T-helper 1 cell (primary cell): ENCODE results near the gene AP2A1.

Experiments
- DNase-seq, 5 donors: peaks; one replicate each; pipeline ENCODE4 v3.0.0-alpha.2; 2012 to 2020

The AP2A1 gene

DNA sequence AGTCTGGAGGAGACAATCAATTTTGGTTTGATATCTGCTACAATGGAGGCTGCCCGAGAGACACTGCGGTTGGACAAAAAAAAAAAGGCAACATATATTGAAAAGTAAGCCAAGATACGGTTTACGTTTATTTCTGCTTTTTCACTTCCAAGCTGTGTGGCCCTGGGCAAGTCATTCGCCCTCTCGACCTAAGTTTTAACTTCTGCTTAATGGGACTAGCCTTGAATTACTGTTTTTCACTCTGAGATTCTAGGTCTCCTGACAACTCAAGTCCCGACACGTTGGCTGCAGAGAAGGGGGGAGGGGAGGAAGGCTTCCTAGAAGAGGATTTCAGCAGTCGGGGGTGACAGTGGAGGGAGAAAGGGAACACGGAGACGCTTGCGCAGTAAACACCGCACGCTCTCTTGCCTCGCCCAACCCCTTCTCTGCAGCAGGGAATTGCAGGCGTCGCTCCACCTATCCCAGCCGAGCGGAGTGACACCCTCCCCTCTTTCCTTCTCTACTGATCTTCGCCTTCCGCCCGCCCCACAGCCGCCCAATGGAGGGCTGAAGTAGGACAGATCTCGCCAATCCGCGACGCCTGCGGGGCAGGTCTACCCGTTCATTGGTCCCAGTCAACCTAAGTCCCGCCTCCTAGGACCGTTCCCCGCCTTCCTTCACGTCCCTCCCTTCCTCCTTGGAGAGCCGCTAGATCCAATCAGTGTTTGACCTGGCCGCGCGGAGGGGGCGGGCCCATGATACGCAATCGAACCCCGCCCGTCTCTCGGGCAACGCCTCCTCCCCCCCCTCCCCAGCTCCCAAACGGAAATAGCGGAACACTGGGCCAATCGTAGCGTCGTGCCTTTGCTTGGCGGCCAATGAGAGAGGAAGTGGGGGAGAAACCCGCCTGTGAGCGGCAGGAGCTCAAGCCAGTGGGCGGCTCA, 533 bp upstream of the AP2A1 start:
- peak; percentile 98 to 100 (median 99) for DNase-seq

DNA sequence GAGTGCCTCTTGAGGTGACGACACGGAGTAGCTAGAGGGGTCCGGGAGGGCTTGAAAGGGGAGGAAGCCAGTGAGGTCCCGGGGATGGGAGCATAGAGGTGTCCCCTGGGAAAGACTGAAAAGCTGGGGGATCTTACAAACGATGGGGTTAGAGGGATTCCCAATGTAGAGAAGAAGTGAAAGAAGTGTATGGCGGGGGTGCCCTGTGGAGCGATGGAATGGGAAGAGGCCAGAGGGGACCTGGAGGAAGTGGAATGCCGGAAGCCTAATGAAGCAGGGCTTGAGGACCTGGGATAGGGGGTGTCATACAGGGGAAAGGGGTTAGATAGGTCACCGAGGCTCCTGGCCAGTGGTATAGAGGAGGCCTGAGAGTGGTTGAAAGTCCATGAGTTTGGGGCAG, 580 bp downstream of the AP2A1 start:
- no peak for DNase-seq

DNA sequence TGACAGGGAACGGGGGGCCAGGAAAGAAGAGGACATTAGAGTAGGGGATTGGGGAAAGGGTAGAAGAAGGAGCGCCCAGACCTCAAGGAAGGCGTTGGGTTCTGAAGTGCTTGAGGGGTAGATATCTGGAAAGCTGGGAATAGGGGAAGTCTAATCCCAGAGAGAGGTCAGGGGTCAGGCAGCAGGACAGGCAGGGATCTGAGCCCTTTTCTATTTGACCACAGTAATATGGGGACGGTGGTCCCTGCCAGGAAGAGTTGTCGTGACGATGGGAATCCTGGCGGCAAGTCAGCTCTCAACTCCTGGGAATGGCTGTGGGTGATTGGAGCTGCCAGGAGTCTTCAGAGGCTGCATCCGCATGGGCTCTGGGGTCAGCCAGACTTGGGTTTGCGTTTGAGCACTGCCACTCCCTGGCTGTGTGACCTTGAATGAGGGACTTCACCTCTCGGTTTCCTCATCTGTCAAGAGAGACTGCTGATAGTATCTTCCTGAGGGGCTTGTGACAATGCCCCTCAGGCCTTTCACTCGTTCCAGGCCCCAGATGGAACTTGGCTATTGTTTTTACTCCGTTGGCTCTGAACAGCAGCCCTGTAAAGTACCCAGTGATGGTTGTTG, 1.3 kb downstream of the AP2A1 start:
- DNase-seq = no peak

DNA sequence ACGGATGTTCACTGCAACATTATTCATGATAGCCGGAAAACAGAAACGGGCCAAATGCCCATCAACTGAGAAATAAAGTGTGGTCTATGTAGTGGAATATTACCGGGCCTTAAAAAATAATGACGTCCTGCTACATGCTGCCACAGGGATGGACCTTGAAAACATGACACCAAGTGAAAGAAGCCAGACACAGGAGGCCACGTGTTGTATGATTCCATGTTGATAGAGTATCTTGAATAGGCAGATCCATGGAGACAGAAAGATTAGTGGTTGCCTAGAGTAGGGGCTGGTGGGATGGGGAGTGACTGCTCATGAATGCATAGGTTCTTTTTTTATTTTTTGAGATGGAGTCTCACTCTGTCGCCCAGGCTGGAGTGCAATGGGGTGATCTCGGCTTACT, 3.7 kb downstream of the AP2A1 start:
- DNase-seq = no peak

DNA sequence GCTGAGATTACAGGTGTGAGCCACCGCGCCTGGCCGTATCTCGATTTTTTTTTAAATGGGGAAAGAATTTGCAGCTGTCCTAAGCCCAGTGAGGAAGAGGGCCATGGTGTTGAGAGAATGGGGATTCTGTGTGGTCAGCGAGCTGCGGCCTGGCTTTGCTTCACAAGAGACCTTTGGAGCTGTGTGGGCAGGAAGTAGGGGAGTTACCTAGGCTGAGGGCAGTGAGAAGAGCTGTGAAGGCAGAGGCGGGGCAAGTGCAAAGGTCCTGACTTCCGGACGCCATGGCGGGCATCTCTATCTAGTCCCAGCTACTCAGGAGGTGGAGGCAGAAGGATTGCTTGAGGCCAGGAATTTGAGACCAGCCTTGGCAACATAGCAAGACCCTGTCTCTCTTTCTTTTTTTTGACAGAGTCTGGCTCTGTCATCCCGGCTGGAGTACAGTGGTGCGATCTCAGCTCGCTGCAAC, 4.9 kb downstream of the AP2A1 start:
- no peak for DNase-seq

DNA sequence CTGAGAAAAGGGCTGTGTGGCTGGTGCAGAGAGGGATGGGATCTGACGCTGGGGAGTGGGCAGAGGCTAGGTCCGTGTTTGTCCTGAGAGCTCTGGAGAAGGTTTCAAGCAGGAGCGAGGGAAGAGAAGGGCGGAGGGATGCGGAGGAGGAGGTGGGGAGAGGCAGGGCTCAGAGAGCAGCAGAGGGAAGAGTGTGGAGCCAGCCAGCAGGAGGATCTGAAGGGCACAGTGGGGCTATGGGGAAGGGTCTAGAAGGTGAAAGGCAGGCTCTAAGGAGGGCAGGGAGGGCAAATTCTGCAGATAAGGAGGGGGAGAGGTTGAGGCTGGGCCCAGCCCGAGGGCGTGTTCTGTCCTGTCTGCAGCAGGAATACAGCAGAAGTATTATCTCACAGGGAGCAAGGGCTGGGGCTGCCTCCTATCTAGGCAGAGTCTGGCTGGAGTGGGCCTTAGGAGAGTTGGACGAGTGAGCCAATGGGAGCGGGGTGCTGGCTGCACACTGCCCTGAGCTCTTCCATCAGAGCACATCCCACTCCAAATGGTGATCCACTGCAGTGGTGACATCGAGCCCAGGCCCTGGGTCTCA, 6.1 kb downstream of the AP2A1 start:
- no peak for DNase-seq

DNA sequence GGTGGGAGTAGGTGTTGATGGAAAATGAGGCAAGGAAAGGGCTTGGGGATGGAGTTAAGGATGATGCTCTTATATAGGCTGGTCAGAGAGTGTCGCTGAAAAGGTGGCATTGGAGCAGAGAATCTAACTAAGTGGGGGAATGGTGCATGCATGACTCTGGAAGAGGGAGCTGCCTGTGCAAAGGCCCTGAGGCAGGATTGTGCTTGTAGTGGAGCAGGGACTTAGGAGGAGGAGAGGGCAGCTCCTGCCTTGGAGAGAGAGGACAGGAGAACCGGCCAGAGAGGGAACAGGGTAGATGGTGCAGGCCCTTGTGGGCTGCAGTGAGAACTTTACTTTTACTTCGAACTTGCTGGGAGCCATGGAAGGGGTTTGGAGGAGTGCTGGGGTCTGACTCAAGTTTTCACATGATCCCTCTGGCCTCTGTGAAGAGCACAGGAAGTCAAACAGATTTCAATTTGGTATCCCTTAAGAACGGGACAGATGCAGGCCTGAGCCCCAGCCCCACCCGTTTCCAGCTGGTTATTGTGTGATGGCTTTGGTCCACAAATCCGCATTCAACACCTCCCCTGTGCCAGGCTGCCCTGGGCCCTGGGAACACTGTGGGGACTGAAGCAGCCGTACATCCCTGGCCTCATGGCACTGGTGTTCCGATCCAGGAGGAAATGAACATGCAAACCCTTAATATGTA, 7.0 kb downstream of the AP2A1 start:
- DNase-seq = no peak

DNA sequence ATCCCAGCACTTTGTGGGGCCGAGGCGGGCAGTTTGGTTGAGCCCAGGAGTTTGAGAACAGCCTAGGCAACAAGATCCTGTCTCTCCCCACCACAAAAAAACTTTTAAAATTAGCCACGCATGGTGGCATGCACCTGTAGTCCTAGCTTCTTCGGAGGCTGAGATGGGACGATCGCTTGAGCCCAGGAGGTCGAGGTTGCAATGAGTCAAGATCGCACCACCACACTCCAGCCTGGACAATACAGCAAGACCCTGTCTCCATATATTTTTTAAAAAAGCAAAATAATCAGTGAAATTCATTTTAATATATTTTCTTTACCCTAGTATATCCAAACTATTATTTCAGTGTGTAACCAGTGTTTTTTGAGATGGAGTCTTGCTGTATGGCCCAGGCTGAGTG, 8.2 kb downstream of the AP2A1 start:
- no peak for DNase-seq

DNA sequence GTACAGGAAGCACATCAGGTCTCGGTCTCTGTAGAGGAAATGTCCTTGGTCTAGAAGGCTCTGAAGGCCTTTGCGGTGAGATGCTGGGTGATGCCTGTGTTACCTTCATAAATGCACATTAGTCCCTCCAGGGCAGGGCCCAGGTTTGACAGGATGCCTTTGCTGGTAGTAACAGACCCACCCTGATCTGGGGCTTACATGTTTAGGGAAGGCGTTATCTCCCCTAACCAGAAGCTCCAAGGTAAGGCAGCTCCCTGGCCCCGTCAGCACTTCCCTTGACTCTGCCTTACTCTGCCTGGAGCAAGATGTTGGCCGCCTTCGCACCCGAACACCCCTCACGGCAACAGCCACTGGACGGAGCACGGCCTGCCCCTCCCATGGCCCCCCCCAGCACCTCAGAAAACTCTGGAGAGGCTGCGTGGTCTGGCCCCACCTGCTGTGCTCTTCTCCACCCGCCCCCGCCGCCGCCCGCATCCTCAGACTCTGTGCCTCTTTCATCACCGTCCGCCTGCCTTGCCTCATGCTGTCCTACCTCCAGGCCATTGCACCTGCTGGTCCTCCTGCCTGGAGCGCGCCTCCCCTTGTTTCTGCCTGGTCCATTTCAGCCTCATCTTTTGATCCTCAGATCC, 9.1 kb downstream of the AP2A1 start:
- DNase-seq = no peak

DNA sequence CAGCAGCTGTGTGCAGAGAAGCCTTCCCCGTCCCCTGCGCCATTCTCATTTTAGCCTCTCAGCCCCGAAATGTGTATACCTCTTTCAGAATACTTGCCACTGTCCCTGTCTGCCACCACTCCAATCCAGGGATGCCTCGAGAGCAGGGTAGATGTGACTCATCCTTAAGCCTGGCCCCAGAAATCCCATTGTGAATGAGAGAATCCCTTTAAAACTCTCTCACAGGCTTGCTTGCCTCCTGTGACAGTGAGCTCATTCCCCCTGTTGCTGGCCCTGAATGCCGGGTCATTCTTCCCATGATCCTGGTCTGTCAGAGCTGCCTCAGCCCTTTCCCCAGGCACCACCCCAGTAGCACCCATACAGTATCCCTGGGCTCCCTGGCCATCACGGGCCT, 9.6 kb downstream of the AP2A1 start:
- no peak for DNase-seq

DNA sequence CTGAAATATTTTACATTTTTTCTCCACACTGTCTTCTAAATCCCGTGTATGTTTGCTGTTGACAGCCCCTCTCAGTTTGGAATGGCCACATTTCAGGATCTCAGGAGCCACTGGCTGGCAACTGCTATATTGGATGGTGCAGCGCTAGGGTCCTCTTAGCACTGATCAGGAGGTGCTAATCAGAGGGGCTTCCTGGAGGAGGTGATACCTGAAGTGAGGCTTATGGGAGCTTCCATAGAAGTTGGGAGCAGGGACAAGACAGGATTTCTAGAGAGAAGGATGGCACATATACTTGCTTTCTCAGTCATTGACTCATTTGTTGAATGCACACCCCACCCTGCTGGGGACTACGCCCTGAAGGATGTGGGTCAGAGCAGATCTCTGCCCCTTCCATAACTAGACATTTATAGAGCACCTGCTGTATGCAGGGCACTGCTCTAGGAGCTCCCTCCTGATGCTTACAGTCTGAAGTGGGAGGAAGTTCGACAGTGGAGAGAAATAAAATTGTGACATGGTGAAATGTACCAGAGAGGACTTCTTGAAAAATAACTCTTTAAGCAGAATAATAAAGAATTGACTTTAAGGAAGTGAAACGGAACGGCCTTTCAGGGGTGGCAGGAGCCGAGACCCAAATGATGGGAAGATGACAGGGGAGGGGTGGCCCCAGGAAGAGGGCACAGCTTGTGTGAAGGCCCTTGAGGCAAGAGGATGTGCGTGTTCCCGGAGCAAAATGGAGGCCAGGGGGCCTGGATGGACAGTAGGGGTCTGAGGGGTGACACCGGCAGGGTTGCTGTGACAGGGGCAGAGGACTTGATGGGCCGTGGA, 13.1 kb downstream of the AP2A1 start:
- DNase-seq = no peak

DNA sequence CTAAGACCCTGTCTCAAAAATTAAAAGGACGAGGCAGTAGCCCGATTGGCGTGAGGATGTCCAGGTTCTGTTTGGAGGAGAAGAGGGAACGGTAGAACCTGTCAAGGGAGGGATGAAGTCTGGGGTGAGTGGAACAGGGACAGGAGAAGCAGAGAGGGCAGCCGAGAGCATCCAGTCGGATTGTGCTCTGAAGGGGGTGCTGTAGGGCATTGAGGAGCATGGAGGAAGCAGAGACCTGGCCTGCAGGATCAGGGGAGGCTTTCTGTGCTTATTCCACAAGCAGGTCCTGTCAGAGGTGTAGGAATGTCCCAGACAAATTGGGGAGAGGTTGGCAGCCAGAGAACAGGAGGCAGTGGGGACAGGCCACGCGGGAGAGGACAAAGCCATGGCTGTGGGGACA, 14.1 kb downstream of the AP2A1 start:
- no peak for DNase-seq

DNA sequence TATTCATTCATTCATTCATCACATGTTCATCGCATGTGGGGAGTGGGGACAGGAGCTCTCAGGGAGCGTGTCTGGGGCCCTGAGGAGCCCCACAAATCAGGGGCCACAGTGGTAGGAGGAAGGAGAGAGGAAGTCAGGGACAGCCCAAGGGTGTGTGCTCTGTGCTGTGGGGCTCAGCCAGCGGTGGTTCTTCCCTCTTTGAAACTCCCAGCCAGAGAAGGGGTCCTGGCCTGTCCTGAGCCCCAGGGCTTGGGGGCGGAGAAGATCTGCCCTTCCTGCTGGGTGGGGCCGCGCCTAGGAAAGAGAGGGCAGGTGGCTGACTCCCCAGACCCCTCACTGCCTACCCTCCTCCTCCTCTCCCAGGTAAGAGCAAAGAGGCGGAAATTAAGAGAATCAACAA, 14.6 kb downstream of the AP2A1 start:
- no peak for DNase-seq

DNA sequence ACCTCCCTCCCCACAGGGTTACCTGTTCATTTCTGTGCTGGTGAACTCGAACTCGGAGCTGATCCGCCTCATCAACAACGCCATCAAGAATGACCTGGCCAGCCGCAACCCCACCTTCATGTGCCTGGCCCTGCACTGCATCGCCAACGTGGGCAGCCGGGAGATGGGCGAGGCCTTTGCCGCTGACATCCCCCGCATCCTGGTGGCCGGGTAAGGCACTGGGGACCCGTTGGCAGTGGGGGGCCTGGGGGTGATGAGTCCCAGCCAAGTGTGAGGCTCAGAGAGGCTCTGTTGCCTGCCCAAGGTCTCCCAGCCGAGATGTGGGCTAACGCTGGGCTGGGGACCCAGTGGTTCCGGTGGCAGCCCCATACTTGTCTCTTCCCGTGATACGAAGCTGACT, 15.7 kb downstream of the AP2A1 start:
- DNase-seq = no peak

DNA sequence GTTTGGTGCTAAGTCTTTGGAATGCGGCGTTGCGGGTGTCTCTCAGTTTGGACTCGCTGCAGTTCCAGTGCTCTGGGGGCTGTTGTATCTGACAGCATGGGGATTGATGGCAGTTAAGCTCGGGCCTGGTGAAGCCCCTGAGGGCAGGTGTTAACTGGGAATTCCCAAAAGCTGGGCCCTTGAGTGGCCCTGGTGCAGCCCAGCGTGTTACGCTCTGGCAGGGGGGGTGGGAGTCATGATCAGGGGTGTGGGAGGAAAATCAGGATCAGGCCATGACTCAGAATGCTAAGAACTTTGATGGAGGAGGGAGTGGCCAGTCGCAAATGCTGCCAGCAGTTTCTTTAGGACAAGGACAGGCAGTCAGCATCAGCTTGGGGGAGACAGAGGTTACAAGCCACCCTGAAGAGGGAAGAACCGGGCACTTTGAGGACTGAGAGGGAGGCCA, 19.6 kb downstream of the AP2A1 start:
- DNase-seq = no peak

DNA sequence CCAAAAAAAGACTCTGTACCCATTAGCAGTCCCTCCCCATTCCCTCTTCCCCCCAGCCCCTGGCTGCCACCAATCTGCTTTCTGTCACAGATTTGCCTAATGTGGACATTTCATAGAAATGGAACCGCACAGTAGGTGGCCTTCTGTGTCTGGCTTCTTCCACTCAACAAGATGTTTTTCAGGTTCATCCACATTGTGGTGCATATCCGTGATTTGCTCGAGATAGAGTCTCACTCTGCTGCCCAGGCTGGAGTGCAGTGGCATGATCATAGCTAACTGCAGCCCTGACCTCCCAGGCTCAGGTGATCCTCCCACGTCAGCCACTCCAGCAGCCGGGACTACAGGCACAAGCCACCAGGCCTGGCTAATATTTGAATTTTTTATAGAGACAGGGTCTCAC, 20.9 kb downstream of the AP2A1 start:
- no peak for DNase-seq

DNA sequence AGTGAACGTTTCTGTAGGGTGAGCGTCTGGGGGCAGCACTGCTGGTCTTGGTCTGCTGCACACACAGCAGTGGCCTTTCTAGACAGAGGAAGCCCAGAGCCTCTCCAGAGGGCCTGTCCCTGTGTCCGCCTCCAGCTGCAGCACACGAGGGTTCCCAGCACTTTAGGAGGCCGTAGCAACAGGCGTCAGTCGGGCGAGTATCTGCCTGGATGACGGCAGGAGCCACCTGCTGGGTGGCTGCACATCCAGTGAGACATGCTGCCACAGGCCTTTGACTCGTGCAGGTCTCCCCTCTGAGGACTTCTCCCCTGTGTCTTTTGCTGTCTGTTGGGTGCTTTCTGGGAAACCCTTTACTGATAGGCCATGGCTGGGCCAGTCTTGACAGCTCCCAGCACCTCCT, 22.1 kb downstream of the AP2A1 start:
- DNase-seq = no peak

DNA sequence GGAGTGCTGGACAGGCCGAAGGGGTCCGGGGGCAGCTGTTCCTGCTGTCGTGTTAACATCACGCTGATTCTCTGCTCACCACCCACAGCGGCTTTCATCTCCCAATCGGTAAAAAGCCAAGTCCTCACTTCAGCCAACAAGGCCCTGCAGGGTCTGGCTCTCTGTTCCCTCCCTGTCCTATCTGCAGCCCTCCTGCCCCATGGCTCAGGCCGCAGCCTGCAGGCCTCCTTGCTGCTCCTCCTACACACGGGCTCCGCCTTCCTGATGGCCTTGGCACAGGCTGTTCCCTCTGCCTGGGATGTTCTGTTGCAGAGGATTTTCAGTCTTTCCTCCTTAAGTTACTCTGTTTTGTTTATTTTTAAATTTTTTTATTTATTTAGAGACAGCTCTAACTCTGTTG, 24.1 kb downstream of the AP2A1 start:
- DNase-seq = no peak

DNA sequence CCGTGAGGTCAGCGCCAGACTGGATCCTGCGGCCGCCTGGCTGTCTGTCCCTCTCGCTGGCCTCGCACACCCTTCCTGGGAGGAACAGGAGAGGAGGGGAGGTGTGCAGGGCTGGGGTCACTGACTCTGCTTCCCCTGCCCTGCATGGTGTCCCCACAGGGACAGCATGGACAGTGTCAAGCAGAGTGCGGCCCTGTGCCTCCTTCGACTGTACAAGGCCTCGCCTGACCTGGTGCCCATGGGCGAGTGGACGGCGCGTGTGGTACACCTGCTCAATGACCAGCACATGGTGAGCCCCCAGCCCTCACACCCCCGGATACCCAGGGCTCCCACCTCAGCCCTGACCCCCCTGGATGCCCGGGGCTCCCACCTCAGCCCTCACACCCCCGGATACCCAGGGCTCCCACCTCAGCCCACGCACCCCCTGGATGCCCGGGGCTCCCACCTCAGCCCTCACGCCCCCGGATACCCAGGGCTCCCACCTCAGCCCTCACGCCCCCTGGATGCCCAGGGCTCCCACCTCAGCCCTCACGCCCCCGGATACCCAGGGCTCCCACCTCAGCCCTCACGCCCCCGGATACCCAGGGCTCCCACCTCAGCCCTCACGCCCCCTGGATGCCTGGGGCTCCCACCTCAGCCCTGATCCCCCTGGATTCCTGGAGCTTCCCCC, 25.1 kb downstream of the AP2A1 start:
- no peak for DNase-seq

DNA sequence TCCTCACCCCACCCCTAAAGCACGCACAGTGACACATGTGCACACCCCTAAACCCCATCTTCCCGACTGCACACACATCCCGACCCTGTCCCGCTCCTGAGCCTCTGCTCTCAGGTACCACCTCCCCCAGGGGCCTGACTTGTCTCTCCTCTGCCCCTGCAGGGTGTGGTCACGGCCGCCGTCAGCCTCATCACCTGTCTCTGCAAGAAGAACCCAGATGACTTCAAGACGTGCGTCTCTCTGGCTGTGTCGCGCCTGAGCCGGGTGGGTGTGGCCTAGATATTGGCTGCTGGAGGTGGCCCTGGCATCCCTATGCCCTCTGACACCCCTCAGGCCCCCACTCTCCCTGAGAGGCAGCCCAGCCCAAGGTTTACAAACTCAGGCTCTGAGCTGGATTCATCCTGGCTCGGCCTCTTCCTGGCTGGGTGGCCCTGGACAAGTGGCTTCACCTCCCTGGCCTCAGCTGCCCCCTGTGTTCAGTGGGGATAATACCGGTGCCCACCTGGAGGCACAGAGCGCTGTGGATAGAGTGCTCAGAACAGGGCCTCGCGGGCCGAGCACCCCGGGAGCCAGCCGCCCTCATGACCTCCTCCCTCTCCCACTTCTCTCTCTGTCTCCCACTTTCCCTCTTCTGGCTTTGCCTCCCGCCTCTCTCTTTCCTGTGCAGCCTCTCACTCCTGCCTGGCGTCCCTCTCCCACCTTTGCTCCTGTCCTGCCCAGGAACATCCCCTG, 26.2 kb downstream of the AP2A1 start:
- no peak for DNase-seq

DNA sequence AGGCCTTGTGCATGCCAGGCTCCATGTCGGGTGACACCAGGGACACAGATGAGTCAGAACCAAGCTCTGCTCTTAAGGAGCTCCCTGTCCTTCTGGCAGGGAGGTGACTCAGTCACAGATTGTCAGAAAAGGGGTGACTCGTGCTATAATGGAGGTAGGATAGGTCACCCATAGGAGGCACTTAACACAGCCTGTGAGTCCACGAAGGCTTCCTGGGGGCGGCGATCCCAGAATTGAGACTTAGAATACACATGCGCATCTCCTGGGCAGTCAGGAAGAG, 26.7 kb downstream of the AP2A1 start:
- no peak for DNase-seq
